NCI-H510A (cell line): ENCODE results near the gene SV2C.

ENCODE experiments used
- DNase-seq: peaks from one replicate; lab custom pipeline; 2025; lab: John Stamatoyannopoulos, UW

SV2C gene

DNA sequence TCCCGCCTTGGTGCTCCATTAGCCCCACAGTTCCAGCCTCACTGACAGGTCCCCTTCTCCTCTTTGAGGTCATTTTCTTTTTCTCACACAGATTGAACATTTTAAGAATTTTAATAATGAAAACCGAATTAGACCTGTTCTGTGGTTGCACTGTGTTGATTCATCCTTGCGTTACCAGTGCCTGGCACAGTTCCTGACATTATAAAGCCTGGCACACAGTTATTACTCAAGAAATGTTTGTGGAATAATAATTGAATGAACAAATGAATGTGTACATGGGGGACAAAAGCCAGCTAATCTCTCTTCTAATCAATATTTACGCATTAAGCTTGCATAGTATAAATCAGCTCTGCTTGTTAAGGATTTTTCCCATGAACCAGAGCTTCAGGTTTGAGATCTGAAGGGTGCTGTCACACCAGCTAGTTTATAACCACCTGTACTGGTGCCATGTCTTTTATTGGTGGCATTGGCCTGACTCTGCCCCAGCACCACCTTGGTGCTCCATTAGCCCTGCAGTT, 80.0 kb downstream of the SV2C start:
- DNase-seq: no peak

DNA sequence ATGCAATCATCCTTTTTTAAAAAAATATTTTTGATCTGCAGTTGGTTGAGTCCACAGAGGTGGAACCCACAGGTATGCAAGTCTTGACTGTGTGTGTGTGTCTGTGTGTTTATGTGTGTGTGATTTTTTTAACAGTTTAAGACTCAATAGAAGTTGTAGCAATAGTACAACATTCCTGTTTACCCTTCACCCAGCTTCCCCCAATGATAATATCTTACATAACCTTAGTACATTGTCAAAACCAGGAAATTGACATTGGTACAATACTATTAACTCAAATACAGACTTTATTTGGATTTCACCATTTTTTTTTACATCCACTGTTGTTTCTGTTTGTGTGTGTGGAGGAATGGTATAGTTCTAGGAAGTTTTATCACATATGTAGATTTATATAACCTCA, 81.8 kb downstream of the SV2C start:
- DNase-seq: no peak

DNA sequence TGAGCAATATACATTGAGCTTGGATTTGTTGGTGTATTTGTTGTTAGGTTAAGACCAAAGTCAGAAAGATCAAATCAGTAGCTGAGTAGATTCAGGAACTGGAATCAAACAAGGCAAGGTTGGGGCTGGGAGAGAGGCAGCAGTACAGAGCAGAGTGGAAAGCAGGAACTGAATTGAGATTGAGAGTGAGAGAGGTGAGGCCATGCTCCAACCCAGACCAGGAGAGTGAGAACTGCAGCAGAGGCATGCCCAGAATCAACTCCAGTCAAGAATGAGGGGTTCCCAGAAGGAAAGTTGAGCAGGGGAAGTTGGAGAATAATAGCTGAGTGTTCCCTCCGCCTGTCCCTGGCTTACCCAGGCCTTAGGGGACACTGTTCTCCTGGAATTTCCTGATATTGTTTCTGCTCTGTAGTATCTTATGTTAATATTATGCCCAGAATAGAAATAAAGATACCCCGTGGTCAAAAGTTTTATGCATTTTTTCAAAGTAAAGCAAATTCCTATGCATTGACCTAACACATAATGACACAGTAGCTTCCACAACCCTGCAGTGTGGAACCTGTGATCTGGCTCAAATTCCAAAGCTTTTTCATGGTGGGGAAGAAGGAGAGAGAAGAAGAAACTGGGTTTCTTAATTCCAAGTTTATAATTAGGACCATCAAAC, 82.7 kb downstream of the SV2C start:
- no peak for DNase-seq

DNA sequence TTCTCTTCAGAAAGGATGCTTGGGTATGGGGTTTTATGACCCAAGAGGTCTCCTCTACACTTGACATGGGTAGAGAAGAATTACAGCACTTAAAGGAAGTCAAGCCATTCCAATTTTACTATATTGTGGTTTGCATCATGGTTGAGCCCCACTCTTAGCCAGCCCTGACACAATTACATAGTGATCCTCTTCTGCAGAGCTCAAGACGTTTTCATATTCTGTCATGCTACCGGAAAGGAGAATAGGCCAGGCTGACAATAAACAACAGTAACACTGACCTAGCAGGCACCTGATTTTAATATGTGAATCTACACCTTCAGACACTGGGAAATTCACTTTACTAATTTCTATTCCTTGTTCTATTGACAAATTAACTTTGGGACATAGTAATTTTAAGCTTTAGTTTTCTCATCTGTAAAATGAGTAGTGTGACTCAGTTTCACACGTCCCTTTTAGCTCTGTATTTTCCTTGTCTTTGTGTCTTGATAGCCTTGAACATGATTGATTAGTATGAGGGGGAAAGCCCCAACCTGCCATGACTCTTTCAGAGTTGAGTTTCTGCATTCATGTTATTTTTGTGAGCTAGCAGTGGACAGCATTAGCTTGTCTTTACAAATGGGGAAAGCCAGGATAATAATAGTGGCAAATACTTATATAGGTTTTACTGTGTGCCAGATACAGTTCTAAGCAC, 83.8 kb downstream of the SV2C start:
- DNase-seq: no peak

DNA sequence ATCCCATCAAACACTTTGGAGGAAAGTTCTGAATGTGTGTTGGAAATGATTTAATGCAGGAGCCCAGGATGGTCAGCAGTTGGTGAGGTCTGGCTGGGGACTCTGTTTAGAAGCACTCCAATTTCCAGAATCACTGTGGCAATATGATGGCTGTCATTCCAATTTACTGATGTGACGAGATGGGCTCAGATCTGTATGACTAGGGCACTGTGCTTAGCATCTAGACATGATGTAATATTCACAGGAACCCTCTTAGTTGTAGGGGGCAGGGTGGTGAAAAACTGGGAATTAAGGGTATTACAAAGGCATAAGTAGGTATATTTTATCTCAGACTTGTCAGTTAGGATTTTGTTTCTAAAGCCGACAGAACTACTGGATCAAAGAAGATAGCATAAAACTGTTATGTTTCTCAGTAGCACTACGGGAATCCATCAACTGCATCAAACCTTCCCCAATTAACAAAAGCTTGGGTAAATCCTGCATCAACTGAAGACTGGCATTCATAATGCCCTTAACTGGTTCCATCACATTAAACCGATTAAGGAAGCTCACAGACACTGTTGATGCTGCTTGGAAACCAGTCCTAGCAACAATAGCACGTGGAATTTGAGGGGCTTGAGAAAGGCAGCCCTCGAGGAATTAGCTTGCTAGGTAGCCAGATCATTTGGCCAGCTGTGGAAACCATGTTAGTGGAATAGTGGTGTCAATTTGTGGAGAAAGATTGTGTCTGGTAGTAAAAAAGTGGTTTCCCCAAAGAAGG, 86.1 kb downstream of the SV2C start:
- no peak for DNase-seq

DNA sequence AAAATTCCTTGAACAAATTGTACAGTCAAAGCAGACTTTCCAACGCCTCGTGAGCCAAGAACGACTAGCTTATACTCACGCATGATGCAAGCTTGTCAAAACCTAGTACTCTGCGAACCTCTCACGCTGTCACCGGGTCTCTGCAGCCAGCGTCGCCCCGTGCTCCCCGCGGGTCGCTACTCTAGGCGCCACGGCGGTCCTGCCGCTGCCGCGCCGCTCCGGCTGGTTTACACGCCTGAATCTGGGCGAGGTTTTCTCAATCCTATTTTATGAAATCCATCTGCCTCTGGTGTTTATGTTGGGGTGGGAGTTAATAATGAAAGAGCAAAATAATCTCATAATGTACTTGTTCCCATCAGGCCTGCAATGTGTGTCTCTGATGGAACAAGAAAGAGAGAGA, 90.9 kb downstream of the SV2C start:
- no peak for DNase-seq

DNA sequence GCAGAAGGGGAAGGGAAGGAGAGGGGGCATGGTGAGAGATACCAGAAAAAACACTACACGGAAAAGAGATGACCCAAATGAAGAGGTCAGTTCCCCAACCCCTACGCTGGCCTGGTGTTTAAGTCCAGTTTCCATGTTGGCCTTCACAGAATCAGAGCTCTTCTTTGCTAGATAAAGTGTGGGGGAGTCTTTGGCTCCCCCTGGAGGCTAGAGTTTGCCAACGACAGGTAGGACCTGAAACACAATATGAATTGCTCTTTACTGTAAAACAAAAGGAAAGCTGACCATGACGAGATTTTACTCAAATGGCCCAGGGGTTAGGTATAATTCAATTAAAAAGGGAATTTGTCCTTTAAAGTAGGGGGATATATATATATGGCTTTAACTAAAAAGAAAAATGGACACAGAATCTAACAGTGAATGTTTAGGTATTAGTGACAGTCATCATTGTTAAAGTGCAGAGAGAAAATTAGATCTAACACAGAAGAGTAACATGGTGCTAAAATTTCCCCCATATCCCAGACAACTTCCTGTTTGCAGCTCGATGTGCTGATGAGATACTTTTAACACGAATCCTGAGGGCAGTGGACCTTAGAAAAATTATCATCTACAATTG, 92.0 kb downstream of the SV2C start:
- no peak for DNase-seq

DNA sequence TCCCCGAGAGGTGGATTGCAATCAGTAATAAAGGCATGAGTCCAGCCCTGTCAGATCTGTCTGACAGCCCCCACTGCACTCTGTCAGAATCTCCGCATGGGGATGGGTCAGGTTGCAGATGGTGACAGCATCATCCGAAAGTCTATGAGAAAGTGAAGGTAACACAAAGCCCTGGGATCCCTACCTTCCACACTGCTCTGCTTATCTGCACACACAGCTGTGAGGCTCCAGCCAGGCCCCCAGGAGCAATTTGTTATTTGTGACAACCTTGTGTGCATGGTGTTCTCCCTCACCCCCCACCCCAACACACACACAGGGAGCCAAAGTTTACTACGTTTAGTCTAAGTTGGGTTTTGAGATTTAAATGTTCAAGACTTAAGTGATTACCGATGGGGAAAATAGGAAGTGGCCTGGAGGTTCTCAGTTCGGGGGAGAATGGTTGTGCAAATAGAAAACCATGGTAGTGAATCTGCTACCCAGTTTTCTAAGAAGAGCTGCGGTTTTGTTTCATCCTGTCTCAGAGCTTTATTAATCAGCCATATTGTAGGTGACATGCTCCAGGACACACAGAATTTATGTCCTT, 92.7 kb downstream of the SV2C start:
- DNase-seq: no peak

DNA sequence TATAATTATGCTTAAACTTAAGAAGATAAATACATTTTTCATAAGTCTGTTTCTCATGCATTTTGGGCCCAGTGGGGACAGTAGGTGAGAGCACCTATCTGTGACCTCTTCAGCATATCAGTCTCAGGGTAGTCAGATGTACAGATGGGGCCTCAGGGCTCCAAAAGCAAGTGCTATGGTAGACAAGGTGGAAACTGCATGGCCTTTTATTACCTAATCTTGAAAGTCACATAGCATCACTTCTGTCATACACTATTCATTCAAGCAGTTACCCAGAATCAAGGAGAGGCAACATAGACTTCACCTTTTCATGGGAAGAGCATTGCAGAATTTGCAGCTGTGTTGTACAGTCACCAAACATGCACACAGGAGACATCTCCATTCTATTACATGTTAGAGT, 94.8 kb downstream of the SV2C start:
- DNase-seq: no peak

DNA sequence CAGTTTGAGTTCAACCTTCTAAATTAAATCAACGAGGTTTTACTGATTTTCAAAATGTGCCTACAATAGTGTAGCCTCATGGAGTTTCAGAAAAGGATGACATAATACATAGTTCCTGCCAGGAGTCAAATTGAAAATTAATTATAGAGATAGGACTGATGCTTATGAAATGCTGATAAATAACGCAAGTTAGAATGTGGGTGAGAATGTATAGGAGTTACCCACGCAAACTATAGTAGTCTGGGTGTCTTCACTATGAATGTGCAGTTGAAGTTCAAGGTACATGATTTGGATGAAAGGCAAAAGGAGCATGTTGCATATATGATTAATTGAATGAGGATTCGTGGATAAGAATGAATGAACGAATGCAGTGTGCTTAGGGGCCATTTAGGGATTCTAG, 95.7 kb downstream of the SV2C start:
- DNase-seq: no peak

DNA sequence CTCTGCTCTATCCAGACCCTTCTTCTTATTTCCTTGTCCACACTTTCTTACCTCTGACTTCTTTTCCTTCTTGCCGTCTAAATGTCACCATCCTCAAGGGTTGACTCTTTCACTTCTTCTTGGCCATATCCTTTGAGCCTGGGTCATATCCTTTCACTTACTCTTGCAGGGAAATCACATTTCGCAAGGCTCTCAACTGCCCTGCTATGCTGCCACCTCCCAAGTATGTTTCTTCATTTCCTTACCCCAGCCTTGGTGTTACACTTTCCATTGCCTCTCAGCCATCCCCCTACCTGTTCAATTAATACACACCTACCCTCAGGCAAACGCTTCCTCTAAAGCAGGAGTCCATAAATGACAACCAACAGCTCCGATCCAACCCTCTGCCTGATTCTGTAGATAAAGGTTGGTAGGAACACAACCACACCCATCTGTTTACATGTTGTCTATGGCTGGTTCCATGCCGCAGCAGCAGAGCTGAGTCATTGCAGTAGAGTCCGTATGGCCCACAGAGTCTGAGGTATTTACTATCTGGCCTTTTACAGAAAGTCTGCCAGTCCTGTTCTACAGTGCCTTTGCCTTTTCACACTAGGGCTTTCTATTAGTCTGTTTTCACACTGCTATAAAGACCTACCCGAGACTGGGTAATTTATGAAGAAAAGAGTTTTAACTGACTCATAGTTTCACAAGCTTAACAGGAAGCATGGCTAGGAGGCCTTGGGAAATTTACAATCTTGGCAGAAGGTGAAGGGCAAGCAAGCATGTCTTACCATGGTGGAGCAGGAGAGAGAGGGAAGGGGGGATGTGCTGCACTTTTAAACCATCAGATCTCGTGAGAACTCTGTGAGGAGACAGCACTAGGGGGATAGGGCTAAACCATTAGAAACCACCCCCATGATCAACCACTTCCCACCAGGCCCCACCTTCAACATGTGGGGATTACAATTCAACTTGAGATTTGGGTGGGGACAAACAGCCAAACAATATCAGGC, 97.9 kb downstream of the SV2C start:
- DNase-seq: no peak

DNA sequence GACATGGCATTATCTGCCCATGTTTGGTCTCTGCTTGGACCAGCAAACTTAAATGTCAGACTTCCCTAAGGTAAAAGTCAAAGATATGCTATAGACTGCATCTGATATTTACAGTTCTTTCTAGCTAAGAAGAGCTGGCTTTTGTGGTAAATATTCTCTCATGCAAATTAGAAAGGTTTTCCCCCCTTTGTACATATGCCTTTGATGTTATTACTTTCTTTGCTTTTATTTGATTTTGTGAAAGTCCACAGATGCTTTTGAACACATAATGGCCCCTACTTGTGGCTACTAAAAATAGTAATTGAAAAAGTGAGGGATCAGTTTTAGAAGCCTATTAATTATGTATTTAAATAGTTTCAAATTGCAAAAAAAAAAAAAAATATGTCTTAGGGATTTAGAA, 104.2 kb downstream of the SV2C start:
- DNase-seq: no peak

DNA sequence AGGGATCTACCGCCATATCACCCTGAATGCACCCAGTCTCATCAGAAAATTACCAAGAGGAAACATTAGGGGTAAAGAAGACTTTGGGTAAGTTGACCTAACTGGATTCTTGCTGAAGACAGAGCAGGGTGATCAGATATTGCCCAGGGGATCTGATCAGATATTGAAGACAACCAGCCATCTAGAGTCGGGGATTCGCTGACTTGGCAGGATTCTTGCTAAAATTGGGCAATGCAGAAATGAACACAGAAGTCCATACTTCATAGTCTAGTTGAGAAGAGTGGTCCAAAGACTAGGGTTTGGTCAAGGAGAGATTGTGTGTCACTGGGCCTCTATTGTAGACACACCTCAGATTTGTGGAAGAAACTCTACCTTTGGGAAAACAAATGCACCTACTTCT, 107.2 kb downstream of the SV2C start:
- DNase-seq: no peak

DNA sequence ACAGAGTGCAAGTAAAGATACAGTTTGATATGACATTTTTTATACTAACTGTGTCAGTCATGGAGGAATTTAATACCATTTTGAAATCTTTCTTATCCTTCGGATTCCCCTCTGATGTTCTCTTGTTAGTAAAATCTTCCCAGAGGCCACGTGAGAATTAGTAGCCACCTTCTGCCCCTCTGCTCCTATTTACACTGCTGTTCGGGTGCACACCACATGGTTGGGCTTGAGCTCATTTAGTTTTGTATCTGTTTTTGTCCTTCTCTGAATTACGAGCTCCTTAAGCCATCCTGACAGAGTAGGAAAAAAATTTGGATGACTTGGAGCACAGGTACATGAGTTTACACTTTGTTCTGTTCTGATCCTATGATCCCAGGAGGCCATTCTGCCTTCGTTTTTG, 109.7 kb downstream of the SV2C start:
- DNase-seq: no peak

DNA sequence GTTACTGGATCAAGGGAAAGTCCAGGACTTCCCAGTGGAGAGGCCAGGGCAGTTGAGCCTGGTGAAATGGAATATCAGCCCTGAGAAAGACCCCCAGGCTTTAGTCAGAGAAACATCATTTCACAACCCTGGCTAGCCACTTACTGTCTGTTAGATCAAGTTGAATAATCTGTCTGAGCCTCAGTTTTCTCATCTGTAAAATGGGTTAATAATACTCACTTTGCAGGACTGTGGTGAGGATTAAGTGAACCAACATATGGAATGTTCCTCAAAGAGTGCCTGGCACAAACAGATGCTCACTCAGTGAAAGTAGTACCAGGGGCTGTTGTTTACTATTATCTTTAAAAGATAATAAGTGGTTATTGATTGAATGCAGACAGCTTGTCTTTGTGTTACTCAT, 110.5 kb downstream of the SV2C start:
- DNase-seq: no peak

DNA sequence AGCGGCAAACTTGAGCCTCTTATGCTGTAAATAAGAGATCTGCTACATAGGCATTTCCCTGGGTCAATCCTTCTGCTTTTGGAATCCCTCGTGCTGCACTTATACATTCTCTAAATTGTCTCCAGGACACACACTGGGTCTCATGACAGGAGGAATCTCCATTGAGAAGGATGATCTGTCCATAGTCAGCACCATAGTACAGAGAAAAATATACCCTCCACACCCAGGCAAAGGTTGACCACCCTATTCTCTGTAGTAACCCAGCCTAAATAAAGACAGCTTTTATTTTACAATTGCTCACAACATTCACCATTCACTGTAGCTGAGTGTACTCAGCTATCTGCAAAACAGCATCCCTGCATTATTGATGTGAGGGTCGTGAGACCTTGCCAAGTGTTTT, 111.2 kb downstream of the SV2C start:
- no peak for DNase-seq

DNA sequence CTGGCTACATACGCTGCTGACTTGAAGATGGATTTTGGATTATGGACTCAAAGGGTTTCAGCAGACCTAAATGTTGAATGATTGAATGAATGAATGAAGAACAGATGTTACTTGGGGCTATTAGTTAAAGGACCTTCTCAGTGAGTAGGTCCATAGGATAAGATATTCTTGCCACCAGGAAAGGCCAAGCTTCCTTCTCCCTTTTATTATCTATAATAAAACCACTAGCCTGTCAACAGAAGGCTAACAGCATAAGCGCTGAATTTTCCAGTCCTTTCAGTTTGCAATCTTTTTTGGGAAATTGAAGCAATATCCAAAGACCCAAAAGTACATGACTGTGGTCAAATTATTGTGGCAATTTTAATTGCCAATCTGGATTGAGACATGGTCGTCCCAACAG, 113.3 kb downstream of the SV2C start:
- no peak for DNase-seq

DNA sequence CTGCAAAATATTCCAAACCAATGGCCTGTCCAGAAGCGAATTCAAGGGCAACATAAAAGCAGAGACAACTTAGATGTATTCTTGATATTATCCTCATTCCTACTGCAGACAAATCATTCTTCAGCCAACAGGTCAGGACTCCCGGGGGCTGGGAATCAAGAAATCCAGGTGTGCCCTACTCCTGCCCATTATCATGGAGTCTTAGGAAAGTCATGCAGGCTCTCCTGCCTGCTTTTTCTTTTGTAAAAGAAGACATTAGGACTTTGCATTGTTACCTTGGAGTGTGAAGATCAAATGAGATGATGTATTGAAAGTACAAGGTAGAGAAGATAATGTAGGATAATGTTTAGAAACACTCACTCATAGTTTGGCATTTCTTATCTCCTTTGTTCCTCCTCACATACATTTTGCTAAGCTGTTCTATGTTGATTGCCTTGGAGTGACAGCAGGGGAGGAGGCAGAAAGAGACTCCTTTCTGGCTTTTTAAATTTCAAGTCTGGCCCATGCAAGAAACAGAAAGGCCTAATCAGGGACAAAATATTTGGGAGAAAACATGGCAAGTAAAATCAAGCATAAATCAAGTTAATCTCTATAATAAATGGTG, 113.8 kb downstream of the SV2C start:
- no peak for DNase-seq

DNA sequence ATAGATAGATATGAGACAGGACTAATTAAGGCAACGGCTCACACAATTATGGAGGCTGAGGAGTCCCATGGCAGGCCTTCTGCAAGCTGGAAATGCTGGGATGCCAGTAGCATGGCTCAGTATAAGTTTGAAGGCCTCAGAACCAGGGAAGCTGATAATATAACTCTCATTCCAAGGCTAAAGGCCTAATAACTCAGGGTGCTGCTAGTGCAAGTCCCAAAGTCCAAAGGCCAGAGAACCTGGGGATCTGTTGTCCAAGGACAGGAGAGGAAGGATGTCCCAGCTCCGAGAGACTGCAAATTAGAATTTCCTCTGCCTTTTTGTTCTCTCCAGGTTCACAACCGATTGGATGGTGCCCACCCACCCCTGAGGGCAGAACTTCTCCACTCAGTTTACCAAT, 114.5 kb downstream of the SV2C start:
- DNase-seq: no peak
